Activated CD4-positive, alpha-beta T cell treated with anti-CD3 and anti-CD28 coated beads, Interleukin-2, amount 50 U/mL, for 48 hours (primary cell): ENCODE measurements around the gene TMC3.
"Not testable (repeated sequence)": the region's sequence is repeated elsewhere in the genome, so short reads cannot be mapped to it uniquely, and the experiment has no call there.

Source experiments
- DNase-seq, 2 experiments: peaks; one replicate each; pipeline ENCODE4 v3.0.0-alpha.2; 2020

Gene TMC3

DNA sequence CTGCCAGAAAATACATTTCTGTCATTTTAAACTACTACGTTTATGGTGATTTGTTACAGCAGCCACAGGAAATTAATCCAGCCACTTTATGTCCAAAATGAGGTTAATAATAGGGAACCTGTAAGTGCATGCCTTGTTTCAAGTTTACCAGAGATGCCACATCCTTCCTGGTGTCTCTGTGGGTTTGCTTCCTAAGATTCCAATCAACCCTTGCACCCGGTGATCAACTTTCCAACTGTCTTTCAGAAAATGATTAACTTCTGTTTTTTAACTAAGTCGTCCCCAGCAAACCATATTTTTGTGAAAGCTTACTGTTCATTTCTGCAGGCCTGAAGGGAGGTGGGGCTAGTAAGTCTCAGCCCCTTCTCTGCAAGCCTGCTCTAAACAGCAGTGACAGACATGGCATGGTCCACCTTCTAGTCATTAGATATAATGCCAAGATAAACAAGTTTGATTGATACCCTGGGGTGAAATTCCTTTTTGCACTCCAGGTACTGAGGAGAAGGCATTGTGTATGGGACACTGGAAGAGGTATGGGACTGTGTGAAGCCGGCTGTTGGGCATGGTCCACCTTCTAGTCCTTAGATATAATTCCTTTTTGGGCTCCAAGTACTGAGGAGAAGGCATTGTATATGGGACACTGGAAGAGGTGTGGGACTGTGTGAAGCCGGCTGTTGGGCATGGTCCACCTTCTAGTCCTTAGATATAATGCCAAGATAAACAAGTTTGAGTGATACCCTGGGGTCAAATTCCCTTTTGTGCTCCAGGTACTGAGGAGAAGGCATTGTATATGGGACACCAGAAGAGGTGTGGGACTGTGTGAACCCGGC lies 11.1 kb upstream of the TMC3 start:
- DNase-seq = no peak

DNA sequence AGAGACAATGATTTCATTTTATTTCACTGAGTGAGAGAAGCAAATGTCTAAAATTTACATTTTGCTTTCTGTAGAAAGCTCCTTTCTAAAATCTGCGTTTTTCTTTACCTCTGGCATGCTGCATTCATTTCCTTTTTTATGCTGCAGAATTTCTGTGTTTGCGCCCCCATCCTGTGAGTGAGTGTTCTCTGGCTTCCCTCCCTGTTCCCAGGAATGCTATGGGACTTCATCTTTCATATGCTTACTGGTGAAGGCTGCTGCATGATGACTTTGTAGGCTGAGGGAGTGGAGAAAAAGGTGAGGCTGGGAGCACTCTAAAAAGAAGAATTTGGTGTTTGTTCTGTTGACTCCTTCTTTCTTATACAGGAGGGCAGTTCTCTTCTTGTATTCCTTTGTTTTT lies 7.7 kb upstream of the TMC3 start:
- DNase-seq = no peak

DNA sequence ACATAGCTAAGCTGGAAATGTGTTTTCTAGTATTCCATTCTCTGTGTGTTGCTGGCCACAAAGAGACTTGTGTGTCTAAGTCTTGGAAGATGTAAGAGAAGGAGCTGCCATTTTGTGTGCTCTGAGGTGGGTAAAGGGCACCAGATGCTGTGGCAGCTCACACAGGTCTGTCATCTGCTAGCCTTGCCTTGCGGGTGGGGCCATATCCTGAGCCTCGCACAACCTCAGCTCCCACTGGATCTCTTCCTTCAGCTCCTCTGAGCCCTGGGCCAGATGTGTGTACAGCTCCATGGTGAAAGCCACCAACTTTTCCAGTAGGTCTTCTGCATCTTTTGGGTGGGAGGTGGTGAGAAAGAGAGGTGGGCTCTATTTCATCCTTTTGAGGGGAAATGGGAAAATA lies 6.7 kb upstream of the TMC3 start:
- no peak for DNase-seq

DNA sequence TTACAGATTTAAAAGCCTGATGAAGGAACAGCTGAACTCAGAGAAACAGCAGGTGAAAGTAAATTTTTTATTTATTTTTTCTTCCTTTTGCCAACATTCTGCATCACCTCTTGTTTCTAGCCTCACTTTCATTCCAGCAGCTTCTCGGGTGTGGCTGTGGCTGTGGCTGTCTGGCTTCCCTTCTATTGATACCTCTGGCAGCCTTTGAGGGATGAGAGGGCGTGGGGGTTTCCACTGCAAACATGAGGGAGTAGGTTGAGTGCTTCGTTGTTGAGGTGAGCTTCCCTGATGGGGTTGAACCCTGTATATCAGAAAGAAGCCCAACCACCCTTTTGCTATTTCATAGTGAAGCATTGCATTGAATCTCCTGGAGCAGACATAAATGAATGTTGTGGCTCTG lies 6.2 kb upstream of the TMC3 start:
- no peak for DNase-seq

DNA sequence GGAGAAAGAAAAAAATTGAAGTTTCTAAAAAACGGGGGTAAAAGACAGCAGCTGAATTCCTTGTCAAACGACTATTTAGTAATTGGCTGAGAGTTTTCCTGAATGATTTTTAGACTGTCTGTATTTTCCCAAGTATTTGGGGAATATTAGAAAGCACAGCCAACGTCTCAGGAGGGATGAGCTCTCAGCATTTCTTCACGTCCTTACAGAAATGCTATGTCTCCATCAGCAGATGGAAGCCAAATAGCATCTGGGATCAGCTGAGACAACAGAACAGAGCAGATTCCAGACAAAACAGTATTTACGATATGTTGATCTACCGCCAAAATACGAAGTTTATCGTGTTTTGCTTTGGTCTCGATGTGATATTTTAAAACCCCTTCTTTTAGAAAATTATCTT lies 5.3 kb upstream of the TMC3 start:
- DNase-seq = no peak

DNA sequence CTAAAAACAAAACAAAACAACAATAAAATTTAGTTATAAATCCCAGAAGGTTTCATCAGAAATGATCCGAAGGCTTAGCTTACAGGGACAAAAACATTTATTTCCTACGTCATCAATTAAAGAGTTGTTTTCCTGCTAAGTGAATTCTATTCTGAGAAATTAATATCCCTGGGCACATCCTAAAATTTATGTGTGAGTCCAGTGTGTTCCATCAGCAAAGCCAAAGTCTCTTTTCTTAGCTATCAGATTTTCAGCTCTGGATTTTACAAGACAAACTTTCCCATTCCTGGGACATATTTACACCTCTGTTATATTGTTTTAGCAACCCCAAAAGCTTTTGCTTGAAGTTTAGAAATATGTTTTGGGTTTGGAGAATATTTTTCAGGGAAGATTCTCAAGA lies 4.4 kb upstream of the TMC3 start:
- no peak for DNase-seq

DNA sequence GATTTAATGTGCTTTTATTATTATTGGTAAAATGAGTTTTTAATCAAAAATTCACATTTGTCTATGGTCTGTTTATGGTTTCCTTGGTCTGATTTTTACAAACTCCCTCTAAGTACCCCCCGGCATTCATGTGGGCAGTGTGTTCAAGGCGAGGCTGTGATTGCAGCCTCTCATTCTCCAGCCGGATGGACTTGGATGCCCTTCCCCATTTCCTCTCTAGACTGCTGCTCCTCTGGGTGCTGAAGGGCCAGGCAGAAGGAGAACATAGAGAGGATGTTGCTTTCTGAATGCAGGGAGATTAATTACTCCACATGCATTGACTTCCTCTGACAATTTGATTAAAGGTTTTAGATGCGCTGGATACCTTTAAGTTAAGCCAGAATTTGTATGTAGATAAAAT lies 3.9 kb upstream of the TMC3 start:
- DNase-seq = no peak

DNA sequence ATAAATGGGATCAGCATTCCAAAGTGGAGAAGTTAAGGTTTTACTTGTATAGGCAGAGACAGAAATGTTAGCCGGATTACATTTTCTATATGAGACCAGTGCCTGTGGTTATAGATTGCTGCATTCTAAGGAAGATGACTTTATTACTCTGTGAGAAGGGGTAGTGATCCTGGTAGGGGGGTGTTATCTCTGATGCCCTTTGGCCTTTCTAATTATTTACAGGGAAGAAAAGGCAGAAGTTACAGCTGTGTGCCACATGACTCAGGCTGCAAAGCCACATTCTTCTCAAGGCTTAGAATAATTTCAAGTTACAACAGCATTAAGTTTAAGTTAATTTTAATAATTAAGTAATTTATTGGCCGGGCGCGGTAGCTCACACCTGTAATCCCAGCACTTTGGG lies 2.2 kb upstream of the TMC3 start:
- no peak for DNase-seq

DNA sequence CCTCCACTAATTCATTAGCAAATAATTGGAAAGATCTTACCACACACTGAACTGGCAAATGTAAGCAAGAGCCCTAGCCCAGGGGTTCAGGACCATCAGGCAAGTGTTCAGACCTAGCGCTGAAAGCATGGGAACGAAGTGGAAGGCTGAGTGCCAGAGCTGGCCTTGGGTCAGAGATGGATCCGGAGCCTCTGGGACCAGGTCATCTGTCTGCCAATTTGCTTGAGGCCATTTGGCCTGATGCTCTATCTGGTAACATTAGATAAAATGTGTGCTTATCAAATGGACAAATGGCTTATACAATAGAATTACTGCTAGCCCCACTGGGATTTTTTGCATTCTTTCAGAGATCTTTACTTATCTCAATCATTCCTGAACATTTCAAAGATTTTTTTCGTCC lies 1.4 kb upstream of the TMC3 start:
- no peak for DNase-seq

DNA sequence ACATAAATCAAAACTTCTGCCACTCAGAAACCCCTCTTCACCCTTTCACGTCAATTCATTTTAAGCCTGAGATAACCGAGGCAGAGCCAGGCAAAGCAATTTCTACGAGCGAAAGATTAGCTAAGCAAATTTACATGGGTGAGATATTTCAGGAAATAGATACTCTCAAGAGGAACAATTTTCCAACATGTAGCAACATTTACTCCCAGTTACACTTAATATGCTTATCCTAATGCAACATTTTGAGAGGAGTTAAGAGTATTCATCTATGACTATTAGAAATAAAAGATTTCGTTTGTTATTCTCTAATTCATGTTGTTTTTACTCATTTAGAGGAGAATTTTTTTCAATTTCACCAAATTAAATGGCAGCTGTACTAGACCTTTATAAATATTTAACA lies 837 bp downstream of the TMC3 start:
- DNase-seq = no peak

DNA sequence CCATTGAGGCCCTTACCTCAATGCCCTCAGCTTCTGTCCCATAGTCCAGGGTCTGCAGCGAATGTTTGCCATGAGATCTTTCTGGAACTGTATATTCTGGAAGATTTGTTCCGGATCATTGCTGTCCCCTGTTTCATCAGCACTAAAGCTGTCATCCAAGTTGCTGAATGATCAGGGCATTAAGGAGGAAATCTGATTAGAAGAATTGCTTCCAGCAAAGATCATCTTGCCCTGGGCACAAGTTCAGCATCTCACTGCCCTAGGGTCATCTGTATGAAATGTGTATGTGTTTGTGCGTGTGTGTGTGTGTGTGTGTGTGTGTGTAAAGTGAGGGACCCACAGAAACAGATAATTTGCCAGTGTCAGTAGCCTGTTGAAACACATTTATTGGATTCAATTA lies 1.4 kb downstream of the TMC3 start:
- no peak for DNase-seq

DNA sequence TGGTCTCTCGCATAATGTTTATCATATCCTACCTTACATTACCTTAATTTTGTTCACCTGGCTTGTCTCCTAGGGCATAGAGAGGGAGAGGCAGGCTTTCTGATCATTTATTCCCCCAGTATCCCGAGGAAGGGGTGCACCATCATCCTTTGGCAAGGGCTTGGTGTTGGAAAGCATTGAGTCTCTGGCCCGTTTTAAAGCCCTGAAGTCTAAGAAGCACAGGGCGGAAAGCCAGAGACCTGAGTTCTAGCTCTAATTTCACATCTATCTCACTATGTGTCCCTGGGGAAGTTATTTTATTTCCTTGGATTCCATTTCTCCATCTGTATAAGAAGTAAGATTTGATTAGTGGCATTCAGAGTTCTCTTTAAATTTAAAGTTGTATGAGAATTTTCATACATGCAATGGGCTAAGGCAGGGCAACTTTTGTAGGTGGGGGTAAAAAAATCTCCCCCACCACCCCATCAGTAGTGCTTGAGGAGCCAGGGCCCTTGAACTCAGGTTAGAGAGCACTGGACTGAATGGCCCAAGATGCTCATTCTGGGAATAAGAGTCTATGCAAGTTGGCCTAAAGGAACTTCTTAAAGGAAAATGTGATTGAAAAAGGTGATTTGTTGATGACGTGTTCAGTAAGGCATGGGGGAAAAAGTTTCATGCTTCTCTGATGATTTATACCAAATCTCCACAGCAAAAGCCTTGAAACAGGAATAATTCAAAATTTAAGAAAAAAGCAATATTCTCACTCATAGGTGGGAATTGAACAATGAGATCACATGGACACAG lies 10.1 kb downstream of the TMC3 start:
- DNase-seq = no peak

DNA sequence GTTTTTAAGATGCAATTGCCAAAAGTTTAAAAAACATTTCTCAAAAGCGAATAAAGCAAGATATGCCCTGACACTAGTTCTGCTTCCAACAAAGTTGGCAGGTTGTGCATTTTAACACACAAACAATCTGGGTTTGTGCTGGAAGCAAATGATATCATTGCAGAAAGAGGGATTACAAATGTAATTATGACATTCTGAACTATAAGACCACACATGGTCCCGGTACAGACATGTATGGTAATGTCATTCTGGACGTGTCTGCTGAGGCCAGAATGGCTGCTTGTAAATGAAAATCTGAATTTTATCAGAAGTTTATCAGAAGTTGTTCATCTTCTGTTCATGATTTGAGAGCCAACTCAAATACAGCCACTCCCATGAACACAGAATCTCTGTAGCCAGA lies 10.7 kb downstream of the TMC3 start:
- DNase-seq = no peak

DNA sequence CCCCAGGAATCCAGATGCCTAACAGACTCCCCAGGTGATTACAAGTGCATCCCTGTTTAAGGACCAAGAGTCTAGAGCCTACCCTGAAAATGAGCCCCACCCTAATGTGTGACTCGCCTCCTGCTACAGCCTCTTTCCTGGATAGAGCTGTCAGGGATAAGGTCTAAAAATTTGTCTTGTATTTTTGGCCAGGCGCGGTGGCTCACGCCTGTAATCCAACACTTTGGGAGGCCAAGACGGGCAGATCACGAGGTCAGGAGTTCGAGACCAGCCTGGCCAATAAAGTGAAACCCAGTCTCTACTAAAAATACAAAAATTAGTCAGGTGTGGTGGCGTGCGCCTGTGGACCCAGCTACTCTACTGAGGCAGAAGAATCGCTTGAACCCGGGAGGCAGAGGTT lies 11.2 kb downstream of the TMC3 start:
- no peak for DNase-seq

DNA sequence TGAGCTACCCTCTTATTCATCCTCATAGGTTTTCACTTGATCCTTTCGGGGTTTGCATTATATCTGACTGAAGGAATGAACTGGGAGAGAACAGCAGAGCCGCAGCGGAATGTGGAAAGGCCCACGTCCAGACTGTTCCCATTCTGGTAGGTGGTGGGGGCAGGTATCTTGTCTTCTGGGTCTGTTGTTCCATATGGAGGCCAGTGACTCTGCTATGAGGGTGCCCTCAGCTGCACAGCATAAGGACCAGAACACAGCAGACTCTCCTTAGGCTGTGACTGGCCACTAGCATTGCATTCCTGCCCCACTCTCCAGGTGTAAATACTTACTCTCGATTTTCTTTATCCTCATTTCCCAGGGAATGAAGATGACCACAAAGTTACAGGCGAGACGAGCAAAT lies 12.1 kb downstream of the TMC3 start:
- no peak for DNase-seq

DNA sequence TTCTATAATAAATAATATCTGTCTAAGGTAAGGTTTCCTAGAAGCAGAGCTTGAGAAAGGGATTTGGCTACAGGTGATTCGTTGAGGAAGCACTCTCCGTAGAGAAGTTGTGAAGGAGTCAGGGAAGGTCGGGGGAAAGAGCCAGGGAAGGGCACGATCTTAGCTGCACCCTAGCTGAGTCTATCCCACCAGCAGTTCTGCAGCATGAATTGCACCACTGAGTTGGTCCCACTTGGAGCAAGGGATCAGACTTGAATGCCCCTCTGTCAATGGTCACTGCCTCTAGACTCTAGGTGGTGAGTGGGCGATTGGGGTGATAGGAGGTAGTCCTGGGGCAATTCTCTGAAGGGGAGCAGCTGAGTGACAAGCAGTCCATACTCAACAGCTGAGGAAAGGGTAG lies 13.5 kb downstream of the TMC3 start:
- no peak for DNase-seq

DNA sequence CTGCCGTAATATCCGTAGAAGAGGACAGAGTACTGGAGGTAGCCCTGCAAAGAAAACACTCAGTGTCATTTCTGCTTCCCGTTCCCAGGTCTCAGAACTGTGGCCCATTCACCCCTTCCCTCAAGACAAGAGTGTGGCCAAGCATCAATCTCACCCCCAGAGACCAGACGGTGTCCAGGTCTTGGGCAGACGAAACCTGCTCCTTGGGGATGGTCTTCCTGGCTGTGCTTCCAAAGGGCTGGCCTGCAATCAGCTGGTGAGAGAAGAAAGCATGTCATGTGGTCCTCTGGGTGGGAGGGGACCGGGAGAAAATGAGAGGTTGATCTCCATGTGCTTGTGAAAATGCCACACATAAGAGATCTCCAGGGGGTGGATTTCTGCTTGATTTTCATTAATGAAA lies 15.8 kb downstream of the TMC3 start:
- DNase-seq = no peak

DNA sequence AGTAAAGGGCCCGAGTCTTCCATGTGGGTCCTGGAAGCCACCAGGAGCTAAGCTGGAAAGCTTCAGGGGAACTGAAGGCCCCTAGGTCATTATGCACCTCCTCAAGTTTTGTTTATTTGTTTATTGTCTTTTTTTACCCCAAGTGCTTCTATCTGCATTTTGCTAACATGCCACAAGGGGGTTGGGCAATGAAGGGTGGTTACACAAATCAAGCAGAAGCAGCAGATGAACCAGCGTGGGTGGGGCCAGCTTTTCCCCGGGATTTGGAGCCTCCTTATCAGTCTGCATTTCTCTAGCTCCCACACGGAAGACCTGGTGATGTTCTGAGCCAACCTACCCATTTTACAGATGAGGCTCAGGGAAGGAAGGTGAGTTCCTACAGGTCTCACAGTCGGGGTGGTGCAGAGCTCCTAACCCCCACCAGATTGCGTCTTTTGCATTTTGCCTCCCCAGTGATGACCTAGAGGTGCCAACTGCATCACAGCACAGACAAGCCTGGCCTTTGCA lies 16.8 kb downstream of the TMC3 start:
- DNase-seq = no peak

DNA sequence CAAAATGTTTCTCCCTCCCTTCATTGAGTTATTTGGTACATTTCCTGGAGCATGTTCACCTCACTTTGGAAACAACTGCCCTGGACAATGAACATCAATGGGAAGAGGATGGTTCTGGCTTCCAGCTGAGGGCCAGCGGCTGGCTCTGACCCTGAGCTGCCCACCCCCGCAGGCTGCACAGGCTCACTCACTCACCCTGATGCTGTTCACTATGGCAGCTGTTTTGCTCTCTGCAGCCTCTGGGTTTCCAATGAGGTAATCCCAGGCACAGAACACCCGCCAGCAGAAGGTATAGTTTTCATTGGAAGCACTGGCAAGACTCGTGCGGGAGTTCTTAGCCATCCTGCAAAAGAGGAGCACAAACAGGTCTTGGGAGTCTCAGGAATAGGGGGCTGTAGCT lies 17.8 kb downstream of the TMC3 start:
- DNase-seq = no peak

DNA sequence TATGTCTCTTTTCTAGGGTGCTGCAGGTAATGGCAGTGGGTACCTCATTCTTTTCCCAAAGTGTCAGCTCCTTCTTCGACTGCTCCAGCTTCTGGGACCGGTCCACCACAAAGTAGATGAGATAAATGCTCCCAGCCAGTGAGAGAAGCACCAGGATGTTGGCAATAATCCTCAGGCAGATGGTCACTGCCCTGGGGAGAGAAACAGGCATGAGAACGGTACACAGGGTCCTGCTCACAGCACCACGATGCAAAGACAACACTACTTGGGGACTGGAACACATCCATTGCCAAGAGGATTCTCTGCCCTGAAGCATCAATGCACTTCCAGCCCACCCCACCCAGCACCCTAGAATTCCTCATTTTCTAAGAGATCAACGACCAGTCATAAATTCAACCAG lies 22.4 kb downstream of the TMC3 start:
- no peak for DNase-seq

DNA sequence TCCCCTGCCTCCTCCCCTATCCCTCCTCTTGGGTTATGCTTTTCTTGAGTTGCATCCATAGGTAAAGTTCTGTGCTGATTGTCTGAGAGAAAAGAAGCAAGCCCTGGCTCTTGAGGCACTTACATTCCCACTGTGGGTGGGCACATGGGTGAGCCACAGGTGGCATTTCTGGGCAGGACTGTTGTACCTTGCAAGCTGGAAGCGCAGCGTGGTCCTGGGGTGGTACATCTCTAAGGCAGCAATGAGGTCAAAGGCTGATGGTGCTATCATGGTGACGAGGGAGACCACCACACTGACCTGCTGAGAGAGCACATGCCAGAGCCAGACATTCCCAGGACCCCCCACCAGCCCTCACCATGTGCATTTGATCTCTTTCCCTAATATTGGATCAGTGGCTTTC lies 24.7 kb downstream of the TMC3 start:
- no peak for DNase-seq

DNA sequence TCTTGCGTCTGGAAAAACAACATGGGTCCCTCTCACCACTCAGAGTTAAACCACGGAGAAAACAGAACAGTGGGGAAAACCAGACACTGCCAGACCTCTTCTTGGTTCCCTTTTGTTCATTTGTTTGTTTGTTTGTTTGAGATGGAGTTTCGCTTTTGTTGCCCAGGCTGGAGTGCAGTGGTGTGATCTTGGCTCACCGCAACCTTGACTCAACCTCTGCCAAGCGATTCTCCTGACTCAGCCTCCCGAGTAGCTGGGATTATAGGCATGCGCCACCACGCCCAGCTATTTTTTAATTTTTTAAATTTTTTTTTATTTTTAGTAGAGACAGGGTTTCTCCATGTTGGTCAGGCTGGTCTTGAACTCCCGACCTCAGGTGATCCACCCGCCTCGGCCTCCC lies 25.3 kb downstream of the TMC3 start:
- DNase-seq = not testable (repeated sequence)

DNA sequence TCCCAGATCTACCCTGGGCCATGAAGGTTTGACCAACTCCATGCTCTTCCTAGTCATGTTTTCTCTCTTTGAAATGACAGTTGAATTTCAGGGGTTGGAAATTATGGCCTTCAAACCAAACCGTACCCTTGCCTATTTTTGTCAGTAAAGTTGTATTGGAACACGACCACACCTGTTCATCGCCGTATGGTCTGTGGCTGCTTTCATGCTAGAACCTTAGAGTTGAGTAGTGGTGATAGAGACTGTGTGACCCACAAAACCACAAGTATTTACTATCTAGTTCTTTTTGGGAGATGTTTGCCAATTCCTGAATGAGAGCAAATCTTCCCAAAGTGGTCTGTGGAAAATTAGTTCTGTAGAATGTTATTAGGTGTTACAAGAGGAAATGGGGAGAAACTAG lies 26.1 kb downstream of the TMC3 start:
- DNase-seq = no peak

DNA sequence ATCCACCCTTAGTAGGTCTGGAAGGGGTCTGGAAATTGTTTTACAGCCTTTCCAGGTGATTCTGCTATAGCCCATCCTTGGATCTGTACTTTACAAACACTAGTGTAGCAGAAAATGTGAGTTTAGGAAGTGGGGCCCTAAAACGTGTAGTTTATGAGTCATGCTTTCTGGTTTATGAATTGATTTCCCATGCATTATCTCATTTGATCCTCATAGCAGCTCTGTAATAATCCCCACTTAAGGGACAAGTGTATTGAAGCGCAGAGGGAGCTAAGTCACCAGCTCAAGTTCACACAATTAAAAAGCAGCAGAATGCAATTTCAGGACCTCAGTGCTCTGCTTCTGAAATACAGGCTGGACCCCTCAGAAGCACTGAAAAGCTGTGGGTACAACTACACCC lies 27.4 kb downstream of the TMC3 start:
- no peak for DNase-seq

DNA sequence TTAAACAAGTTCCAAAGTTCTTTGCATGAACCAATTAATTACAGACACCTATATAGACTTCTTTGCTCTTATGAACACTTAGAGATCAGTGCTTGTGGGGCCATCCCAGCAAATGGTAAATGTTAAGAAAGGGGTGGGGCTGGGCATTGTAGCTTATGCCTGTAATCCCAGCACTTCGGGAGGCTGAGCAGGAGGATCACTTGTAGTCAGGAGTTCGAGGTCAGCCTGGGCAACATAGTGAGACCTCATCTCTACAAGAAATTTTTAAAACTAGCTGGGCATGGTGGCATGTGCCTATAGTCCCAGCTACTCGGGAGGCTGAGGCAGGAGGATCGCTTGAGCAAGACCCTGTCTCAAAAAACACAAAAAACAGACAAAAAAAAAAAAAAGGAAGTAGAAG lies 30.6 kb downstream of the TMC3 start:
- DNase-seq = no peak
